ENCODE data around the gene NTF3.

DNA sequence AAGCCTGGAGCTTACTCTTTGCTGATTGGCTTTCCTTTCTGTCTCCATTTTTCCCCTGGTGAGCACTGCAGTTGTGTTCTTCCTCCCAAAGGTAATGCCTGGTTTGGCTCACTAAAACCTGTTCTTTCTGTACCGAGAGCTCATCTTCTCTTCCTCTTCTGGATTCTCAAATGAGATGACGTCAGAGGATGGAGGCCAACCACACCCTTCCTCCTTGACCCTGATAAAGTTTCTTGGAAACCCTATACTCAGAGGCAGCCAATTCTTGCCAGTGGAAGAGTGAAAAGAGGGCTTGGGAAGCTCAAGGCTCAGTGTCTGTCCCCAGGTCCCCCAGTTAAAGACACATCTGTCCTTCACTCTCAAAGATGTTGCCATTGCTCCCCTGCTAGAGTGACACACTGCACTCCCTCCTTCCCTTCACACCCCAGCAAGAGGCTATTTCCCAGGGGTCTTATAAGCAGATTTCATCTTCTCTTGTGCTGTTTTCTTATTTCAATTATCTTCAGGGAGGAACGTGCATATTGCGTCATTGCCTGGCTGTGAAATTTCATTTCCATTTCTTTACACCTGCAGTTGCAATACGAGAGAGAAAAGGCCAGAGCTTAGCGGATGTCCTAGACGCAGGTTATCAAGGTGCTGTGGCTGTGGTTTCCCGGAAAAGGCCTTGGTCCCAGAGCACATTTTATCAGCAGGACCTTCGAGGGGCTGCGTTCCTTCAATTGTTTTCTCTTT is 27.3 kb downstream of the NTF3 start:
- TF ChIP-seq, protein P1, sequence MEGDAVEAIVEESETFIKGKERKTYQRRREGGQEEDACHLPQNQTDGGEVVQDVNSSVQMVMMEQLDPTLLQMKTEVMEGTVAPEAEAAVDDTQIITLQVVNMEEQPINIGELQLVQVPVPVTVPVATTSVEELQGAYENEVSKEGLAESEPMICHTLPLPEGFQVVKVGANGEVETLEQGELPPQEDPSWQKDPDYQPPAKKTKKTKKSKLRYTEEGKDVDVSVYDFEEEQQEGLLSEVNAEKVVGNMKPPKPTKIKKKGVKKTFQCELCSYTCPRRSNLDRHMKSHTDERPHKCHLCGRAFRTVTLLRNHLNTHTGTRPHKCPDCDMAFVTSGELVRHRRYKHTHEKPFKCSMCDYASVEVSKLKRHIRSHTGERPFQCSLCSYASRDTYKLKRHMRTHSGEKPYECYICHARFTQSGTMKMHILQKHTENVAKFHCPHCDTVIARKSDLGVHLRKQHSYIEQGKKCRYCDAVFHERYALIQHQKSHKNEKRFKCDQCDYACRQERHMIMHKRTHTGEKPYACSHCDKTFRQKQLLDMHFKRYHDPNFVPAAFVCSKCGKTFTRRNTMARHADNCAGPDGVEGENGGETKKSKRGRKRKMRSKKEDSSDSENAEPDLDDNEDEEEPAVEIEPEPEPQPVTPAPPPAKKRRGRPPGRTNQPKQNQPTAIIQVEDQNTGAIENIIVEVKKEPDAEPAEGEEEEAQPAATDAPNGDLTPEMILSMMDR (IDR thresholded peaks at IDR 0.05) = no peak
- TF ChIP-seq EP300 (IDR thresholded peaks at IDR 0.05) (no peak), POLR2A (IDR thresholded peaks at IDR 0.05) (no peak)

Measured in upper lobe of left lung (tissue), 4 donors.